ENCODE measurements around the gene SPOCK3.

DNA sequence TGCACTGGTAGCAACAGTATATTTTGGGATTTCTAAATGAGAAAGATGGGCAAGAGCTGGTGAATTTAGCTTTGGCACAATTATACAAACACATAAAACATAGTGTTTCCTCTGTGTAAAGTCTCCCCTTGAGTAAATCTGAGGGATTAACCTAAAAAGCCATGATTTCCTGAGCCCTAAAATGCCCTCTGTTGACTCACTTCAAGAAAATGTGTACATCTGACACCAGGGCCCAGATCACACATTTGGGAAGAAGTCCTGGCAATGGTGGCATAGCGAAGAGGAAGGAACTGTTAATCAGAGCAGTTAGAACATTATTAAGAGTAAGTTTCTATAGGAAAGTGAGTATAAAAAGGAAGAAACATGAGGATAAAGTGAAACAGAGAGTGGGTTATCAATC is 338.5 kb downstream of the SPOCK3 start:
- TF ChIP-seq, protein P1, sequence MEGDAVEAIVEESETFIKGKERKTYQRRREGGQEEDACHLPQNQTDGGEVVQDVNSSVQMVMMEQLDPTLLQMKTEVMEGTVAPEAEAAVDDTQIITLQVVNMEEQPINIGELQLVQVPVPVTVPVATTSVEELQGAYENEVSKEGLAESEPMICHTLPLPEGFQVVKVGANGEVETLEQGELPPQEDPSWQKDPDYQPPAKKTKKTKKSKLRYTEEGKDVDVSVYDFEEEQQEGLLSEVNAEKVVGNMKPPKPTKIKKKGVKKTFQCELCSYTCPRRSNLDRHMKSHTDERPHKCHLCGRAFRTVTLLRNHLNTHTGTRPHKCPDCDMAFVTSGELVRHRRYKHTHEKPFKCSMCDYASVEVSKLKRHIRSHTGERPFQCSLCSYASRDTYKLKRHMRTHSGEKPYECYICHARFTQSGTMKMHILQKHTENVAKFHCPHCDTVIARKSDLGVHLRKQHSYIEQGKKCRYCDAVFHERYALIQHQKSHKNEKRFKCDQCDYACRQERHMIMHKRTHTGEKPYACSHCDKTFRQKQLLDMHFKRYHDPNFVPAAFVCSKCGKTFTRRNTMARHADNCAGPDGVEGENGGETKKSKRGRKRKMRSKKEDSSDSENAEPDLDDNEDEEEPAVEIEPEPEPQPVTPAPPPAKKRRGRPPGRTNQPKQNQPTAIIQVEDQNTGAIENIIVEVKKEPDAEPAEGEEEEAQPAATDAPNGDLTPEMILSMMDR (IDR thresholded peaks at IDR 0.05): no peak
- no peak for TF ChIP-seq POLR2A (IDR thresholded peaks at IDR 0.05)
